Stimulated activated CD4-positive, alpha-beta T cell treated with anti-CD3 and anti-CD28 coated beads, Interleukin-1b, Interleukin-23, amount 100 ng/mL, for 4 hours (primary cell): ENCODE results near the gene TYROBP.
"Not testable (repeated sequence)": the region's sequence is repeated elsewhere in the genome, so short reads cannot be mapped to it uniquely, and the experiment has no call there.

ENCODE experiments used
- DNase-seq, 2 donors: peaks; one replicate each; pipeline ENCODE4 v3.0.0-alpha.2; 2020; ENCODE audit warnings: low read depth in 2 of 2

TYROBP gene

GRCh38 chr19:35908010-35908441 lies at the start of gene TYROBP:
TYROBP (minus strand) TSS chr19:35908295; CDS start chr19:35908228, 67 bp downstream.
- DNase-seq, result no peak

GRCh38 chr19:35957411-35957810 lies 49.3 kb upstream of the TYROBP start:
- not testable (repeated sequence) for DNase-seq

- no peak for DNase-seq
These were observed 48.0 kb upstream of the TYROBP start for GRCh38 chr19:35955881-35956634.

- no peak for DNase-seq
These were observed 41.0 kb upstream of the TYROBP start for GRCh38 chr19:35949131-35949530.

- DNase-seq, result no peak
These were observed 38.1 kb upstream of the TYROBP start for GRCh38 chr19:35946203-35946602.

- DNase-seq, result no peak
These were observed 37.2 kb upstream of the TYROBP start for GRCh38 chr19:35945121-35945790.

- DNase-seq, result no peak
These were observed 36.5 kb upstream of the TYROBP start for GRCh38 chr19:35944556-35944955.

GRCh38 chr19:35943321-35944301 lies 35.5 kb upstream of the TYROBP start:
- DNase-seq, result no peak

- no peak for DNase-seq
These were observed 34.1 kb upstream of the TYROBP start for GRCh38 chr19:35942235-35942634.

- no peak for DNase-seq
These were observed 32.7 kb upstream of the TYROBP start for GRCh38 chr19:35940839-35941238.

GRCh38 chr19:35940078-35940775 lies 32.1 kb upstream of the TYROBP start:
- no peak for DNase-seq

GRCh38 chr19:35939307-35940077 lies 31.4 kb upstream of the TYROBP start:
- DNase-seq, result no peak

GRCh38 chr19:35938282-35939224 lies 30.5 kb upstream of the TYROBP start:
- DNase-seq, result no peak

GRCh38 chr19:35937345-35938281 lies 29.5 kb upstream of the TYROBP start:
- no peak for DNase-seq

- no peak for DNase-seq
These were observed 28.7 kb upstream of the TYROBP start for GRCh38 chr19:35936738-35937268.

- DNase-seq, result peak; percentile 41 to 64
These were observed 28.0 kb upstream of the TYROBP start, which contains the start of gene LRFN3 for GRCh38 chr19:35935911-35936737. LRFN3 (plus strand) TSS chr19:35936374; CDS start chr19:35939426, 3,052 bp downstream.
